Measurements from ENCODE around the gene IGSF22.
"Not testable (repeated sequence)": the region's sequence is repeated elsewhere in the genome, so short reads cannot be mapped to it uniquely, and the experiment has no call there.

IGSF22 gene

GRCh38 chr11:18677560-18677959, 48.4 kb downstream of the IGSF22 start:
- Histone ChIP-seq H3K27ac (no peak overlapping the region), H3K4me3 (ENCODE audit: low read depth, low read length) (no peak overlapping the region), H3K27me3 (ENCODE audit: insufficient read depth, low read depth, severe bottlenecking) (no peaks in the 10 kb centered on the region), H3K36me3 (no peaks in the 10 kb centered on the region), H3K9me3 (ENCODE audit: severe bottlenecking) (no peaks in the 10 kb centered on the region)
- no peak for TF ChIP-seq CTCF (IDR thresholded peaks at IDR 0.05; ENCODE audit: low read depth, low read length)
- no peak for DNase-seq

GRCh38 chr11:18676803-18677202, 49.2 kb downstream of the IGSF22 start:
- no peak for DNase-seq
- H3K27ac ChIP-seq = no peak overlapping the region
- TF ChIP-seq CTCF (IDR thresholded peaks at IDR 0.05; ENCODE audit: low read depth, low read length) = no peak
- no peak overlapping the region for H3K4me3 ChIP-seq (ENCODE audit: low read depth, low read length)
- H3K36me3 ChIP-seq = no peaks in the 10 kb centered on the region
- no peaks in the 10 kb centered on the region for H3K9me3 ChIP-seq (ENCODE audit: severe bottlenecking)
- H3K27me3 ChIP-seq (ENCODE audit: insufficient read depth, low read depth, severe bottlenecking) = no peaks in the 10 kb centered on the region

- not testable (repeated sequence) for H3K9me3 ChIP-seq (ENCODE audit: severe bottlenecking); DNase-seq; H3K27ac ChIP-seq
Observed at GRCh38 chr11:18672209-18672608, 53.8 kb downstream of the IGSF22 start.

GRCh38 chr11:18671246-18671645, 54.7 kb downstream of the IGSF22 start:
- no peak overlapping the region for H3K27ac ChIP-seq
- TF ChIP-seq CTCF (IDR thresholded peaks at IDR 0.05; ENCODE audit: low read depth, low read length) = no peak
- DNase-seq = no peak
- no peaks in the 10 kb centered on the region for H3K27me3 ChIP-seq (ENCODE audit: insufficient read depth, low read depth, severe bottlenecking)
- no peaks in the 10 kb centered on the region for H3K9me3 ChIP-seq (ENCODE audit: severe bottlenecking)
- no peaks in the 10 kb centered on the region for H3K36me3 ChIP-seq
- no peak overlapping the region for H3K4me3 ChIP-seq (ENCODE audit: low read depth, low read length)

More at GRCh38 chr11:18672209-18672608, 53.8 kb downstream of the IGSF22 start:
- not testable (repeated sequence) for H3K36me3 ChIP-seq; H3K4me3 ChIP-seq (ENCODE audit: low read depth, low read length); H3K27me3 ChIP-seq (ENCODE audit: insufficient read depth, low read depth, severe bottlenecking)

- H3K36me3 ChIP-seq = no peaks in the 10 kb centered on the region
- no peak overlapping the region for H3K27ac ChIP-seq
- no peaks in the 10 kb centered on the region for H3K27me3 ChIP-seq (ENCODE audit: insufficient read depth, low read depth, severe bottlenecking)
- H3K9me3 ChIP-seq (ENCODE audit: severe bottlenecking) = no peaks in the 10 kb centered on the region
- TF ChIP-seq CTCF (IDR thresholded peaks at IDR 0.05; ENCODE audit: low read depth, low read length) = no peak
- no peak overlapping the region for H3K4me3 ChIP-seq (ENCODE audit: low read depth, low read length)
- peak; percentile 24 for DNase-seq
Observed at GRCh38 chr11:18669711-18670110, 56.3 kb downstream of the IGSF22 start.

GRCh38 chr11:18669219-18669596, 56.8 kb downstream of the IGSF22 start:
- no peaks in the 10 kb centered on the region for H3K27me3 ChIP-seq (ENCODE audit: insufficient read depth, low read depth, severe bottlenecking)
- no peak for TF ChIP-seq CTCF (IDR thresholded peaks at IDR 0.05; ENCODE audit: low read depth, low read length)
- no peak for DNase-seq
- H3K9me3 ChIP-seq (ENCODE audit: severe bottlenecking) = no peaks in the 10 kb centered on the region
- no peak overlapping the region for H3K27ac ChIP-seq
- H3K36me3 ChIP-seq = no peaks in the 10 kb centered on the region
- H3K4me3 ChIP-seq (ENCODE audit: low read depth, low read length) = no peak overlapping the region

All from WERI-Rb-1 (cell line).